Uterus (tissue), 2 donors: ENCODE measurements around the gene CC2D2A.

ENCODE experiments used
- CTCF ChIP-seq, 4 experiments: fragments of 200-600 bp in 2 of 4; fragments of 450-650 bp in 2 of 4; sonication (generic) in 2 of 4; IDR thresholded peaks; one replicate each; pipeline ENCODE4 v1.5.1; 2016 to 2019; ENCODE audit warnings: antibody characterized with exemption in 4 of 4, mild to moderate bottlenecking in 2 of 4, moderate library complexity in 1 of 4
- POLR2A ChIP-seq, 2 donors: fragments of 450-650 bp; IDR thresholded peaks; one replicate each; pipeline ENCODE4 v1.6.1; 2016; ENCODE audit warnings: antibody characterized with exemption in 2 of 2, mild to moderate bottlenecking in 1 of 2, moderate library complexity in 1 of 2

- TF ChIP-seq CTCF (IDR thresholded peaks at IDR 0.05) (no peak), POLR2A (IDR thresholded peaks at IDR 0.05) (no peak)
These were observed 55.4 kb downstream of the CC2D2A start for GRCh38 chr4:15525080-15525479.
